ENCODE results near the gene FOSL2.
"Not testable (repeated sequence)": the region's sequence is repeated elsewhere in the genome, so short reads cannot be mapped to it uniquely, and the experiment has no call there.

FOSL2 gene

GRCh38 chr2:28357948-28358667 is 34.5 kb upstream of the FOSL2 start:
- no peak for DNase-seq

GRCh38 chr2:28358668-28359201 is 33.9 kb upstream of the FOSL2 start:
- no peak for DNase-seq

GRCh38 chr2:28359222-28360057 is 33.2 kb upstream of the FOSL2 start:
- DNase-seq = peak; percentile 89

GRCh38 chr2:28360058-28360717 is 32.5 kb upstream of the FOSL2 start:
- peak; percentile 30 for DNase-seq

- DNase-seq = peak; percentile 66
Measured at GRCh38 chr2:28360718-28361293, 31.9 kb upstream of the FOSL2 start.

- no peak for DNase-seq
Measured at GRCh38 chr2:28361991-28362710, 30.5 kb upstream of the FOSL2 start.

GRCh38 chr2:28362991-28363521 is 29.6 kb upstream of the FOSL2 start:
- DNase-seq = no peak

- no peak for DNase-seq
Measured at GRCh38 chr2:28363686-28364280, 28.9 kb upstream of the FOSL2 start.

GRCh38 chr2:28364610-28365009 is 28.0 kb upstream of the FOSL2 start:
- no peak for DNase-seq

- no peak for DNase-seq
Measured at GRCh38 chr2:28365158-28365557, 27.5 kb upstream of the FOSL2 start.

GRCh38 chr2:28366149-28366495 is 26.5 kb upstream of the FOSL2 start:
- DNase-seq = no peak

- peak; percentile 66 for DNase-seq
Measured at GRCh38 chr2:28366496-28367282, 26.0 kb upstream of the FOSL2 start.

- DNase-seq = no peak
Measured at GRCh38 chr2:28367667-28368356, 24.8 kb upstream of the FOSL2 start.

- DNase-seq = no peak
Measured at GRCh38 chr2:28368357-28368798, 24.3 kb upstream of the FOSL2 start.

GRCh38 chr2:28369358-28369757 is 23.3 kb upstream of the FOSL2 start:
- DNase-seq = no peak

- no peak for DNase-seq
Measured at GRCh38 chr2:28370354-28370753, 22.3 kb upstream of the FOSL2 start.

- not testable (repeated sequence) for DNase-seq
Measured at GRCh38 chr2:28371728-28372127, 20.9 kb upstream of the FOSL2 start.

GRCh38 chr2:28373854-28374253 is 18.8 kb upstream of the FOSL2 start:
- DNase-seq = no peak

GRCh38 chr2:28374331-28374730 is 18.3 kb upstream of the FOSL2 start:
- DNase-seq = no peak

GRCh38 chr2:28375236-28375635 is 17.4 kb upstream of the FOSL2 start:
- no peak for DNase-seq
